ENCODE measurements around the gene SIRT4.

SIRT4 gene

DNA sequence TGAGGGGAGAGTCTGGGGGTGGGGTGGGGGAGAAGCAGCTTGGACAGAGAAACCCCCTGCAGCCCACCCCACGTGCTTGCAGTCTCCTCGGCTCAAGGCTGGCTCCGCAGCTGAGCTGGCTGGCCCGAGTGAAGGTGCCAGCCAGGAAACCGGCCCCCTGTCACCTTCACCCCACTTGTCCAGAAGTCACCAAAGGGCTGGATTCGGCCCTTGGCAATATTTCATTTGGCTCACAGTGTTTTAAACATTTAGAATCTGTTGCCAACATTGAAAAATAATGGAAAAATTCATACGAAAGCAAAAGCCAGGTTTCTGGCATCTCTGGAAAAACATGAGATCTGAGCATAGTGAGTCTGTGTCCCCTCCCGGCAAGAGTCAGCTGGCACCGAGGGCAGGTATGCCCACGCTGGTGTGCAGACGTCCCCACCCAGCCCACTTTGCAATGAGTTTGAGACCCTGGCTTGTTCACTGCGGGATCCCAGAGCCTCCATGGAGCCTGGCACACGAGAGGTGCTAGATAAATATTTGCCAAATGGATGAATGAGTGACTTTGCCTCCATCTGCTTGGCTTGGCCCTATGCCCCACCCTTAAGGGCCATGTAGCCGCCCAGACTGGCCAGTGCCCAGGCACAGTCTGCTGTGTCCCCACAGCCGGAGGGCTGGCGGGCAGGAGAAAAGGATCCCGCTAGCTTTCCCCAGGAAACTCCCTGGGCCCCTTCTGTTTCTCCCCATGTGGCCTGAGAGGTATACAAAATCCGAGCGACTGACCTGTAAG is 48.6 kb downstream of the SIRT4 start:
- TF ChIP-seq, protein P1, sequence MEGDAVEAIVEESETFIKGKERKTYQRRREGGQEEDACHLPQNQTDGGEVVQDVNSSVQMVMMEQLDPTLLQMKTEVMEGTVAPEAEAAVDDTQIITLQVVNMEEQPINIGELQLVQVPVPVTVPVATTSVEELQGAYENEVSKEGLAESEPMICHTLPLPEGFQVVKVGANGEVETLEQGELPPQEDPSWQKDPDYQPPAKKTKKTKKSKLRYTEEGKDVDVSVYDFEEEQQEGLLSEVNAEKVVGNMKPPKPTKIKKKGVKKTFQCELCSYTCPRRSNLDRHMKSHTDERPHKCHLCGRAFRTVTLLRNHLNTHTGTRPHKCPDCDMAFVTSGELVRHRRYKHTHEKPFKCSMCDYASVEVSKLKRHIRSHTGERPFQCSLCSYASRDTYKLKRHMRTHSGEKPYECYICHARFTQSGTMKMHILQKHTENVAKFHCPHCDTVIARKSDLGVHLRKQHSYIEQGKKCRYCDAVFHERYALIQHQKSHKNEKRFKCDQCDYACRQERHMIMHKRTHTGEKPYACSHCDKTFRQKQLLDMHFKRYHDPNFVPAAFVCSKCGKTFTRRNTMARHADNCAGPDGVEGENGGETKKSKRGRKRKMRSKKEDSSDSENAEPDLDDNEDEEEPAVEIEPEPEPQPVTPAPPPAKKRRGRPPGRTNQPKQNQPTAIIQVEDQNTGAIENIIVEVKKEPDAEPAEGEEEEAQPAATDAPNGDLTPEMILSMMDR (IDR thresholded peaks at IDR 0.05; ENCODE audit: insufficient read depth, missing control alignments), result no peak
- no peak for DNase-seq (ENCODE audit: insufficient read length, low spot score)
- no peak for FAIRE-seq

DNA sequence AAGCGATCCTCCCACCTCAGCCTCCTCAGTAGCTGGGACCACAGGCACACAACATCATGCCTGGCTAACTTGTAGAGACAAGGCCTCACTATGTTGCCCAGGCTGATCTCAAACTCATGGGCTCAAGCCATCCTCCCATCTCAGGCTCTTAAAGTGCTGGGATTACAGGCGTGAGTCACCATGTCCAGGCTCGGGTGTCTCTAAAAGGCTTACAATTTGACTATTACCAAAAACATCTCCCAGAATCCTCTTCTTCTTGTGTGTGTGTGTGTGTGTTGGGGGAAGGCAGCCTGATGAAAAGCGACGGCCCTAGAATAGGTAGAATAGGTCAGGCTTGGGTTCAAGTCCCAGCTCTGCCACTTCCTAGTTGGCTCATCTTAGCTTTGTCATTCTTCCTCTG is 50.0 kb downstream of the SIRT4 start:
- DNase-seq (ENCODE audit: insufficient read length, low spot score) (no peak), FAIRE-seq (no peak)

DNA sequence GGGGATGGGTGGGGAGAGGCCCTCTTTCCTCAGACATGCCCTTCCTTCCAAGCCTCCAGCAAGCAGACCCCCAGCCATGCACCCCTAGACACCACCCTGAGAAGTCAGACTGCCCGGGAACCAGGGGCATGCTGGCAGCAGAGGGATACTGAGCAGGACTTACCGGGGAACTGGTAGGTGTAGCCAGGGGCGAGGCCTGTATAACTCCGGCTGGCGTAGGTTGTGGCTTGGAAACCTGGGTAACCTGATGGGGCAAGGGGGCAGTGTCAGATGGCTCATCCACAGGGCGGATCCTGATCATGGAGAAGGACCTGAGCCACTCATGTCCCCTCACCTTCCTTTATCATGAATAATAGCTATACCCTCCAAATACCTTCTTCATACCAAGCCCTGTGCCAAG is 51.0 kb downstream of the SIRT4 start:
- FAIRE-seq (no peak), DNase-seq (ENCODE audit: insufficient read length, low spot score) (no peak)
- TF ChIP-seq, protein P1 (IDR thresholded peaks at IDR 0.05; ENCODE audit: insufficient read depth, missing control alignments), result no peak

More for the DNA sequence above, 50.0 kb downstream of the SIRT4 start:
- TF ChIP-seq, protein P1 (IDR thresholded peaks at IDR 0.05; ENCODE audit: insufficient read depth, missing control alignments), result no peak

DNA sequence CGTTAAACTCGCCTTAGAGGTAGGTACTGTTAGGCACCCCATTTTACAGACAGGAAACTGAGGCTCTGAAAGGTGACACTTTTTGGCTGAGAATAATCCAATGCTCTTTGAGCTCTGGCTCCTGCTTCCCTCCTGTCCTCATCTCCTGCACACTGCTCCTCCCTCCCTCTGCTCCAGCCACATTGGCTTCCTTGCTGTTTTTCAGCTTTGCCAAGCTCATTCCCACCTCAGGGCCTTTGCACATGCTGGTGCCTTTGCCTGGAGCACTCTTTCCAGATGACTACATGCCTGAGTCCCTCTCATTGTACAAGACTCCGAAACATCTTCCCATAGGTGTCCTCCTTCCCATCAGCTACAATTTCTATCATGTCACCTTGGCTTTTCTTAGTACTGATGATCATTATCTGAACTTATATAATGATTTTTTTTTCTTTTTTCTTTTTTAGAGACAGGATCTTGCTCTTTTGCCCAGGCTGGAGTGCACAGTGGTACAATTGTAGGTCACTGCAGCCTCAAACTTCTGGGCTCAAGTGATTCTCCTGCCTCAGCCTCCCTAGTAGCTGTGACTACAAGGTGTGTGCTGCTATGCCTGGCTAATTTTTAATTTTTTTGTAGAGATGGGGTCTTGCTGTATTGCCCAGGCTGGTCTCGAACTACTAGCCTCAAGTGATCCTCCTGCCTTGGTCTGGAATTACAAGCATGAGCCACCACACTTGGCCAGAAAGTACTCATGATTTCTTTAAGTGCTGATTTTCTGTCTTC is 51.6 kb downstream of the SIRT4 start:
- TF ChIP-seq, protein P1 (IDR thresholded peaks at IDR 0.05; ENCODE audit: insufficient read depth, missing control alignments), result no peak
- DNase-seq (ENCODE audit: insufficient read length, low spot score) (no peak), FAIRE-seq (no peak)

DNA sequence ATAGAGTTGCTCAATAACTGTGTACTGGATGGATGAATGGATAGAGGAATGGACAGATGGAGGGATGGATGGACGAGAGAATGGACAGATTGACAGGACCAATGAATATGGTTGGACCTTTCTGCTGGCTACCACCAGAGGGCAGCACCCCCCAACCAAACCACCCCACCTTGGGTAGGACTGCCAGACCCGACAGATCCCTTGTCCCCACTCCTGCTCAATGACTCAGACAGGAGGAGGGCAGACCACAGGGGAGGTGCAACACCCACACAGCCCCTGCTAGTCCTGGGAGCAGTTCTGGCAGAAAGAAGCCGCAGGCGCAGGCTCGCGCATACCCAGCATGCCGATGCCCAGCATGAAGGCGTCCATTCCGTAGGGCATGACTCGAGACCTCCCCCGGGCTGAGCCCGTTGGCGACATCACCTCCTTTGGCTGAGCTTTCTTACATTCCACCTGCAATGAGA is 54.5 kb downstream of the SIRT4 start:
- FAIRE-seq, result peak; percentile 77
- TF ChIP-seq, protein P1 (IDR thresholded peaks at IDR 0.05; ENCODE audit: insufficient read depth, missing control alignments), result peak; percentile 91
- DNase-seq (ENCODE audit: insufficient read length, low spot score), result peak; percentile 94

DNA sequence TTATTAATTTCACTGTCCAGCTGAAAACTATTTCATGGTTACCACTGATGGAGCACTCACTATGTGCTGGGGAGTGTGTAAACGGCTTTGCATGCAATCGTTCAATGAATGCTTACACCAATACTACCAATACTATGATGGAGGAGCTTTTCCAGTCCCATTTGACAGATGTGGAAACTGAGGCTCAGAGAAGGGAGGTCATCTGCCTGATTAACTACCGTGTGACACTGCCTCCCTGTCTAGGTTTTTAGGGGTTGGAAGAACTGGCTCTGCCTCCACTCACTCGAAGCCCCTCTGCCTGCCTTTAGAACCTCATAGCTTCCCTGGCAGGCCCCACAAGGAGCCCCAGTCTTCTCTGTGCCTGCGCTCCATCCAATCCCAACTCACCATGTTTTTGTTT is 55.0 kb downstream of the SIRT4 start:
- no peak for DNase-seq (ENCODE audit: insufficient read length, low spot score)
- FAIRE-seq, result no peak
- TF ChIP-seq, protein P1 (IDR thresholded peaks at IDR 0.05; ENCODE audit: insufficient read depth, missing control alignments), result no peak

Measured in D721Med (cell line).